Measurements from ENCODE around the gene PLA2G4E. TPM values are rescaled to one million over a fixed set of nuclear protein-coding genes. Genes with fewer than 3 reads are reported as not detected.

Gene PLA2G4E
- total and polyA plus RNA-seq, 2 donors: 0.05 to 0.62 TPM

GRCh38 chr15:41961001-41961518 lies 59.8 kb downstream of the PLA2G4E start:
- Histone ChIP-seq H3K4me1 (ENCODE audit: control insufficient read depth in 2 of 2, insufficient read depth in 2 of 2, low read length in 2 of 2) (no peaks in the 10 kb centered on the region), H3K4me3 (ENCODE audit: low read length in 2 of 2) (no peak overlapping the region), H3K36me3 (ENCODE audit: control insufficient read depth in 2 of 2, insufficient read depth in 2 of 2, low read length in 1 of 2) (no peaks in the 10 kb centered on the region), H3K27me3 (ENCODE audit: control insufficient read depth in 2 of 2, insufficient read depth in 1 of 2, low read length in 1 of 2) (no peaks in the 10 kb centered on the region), H3K27ac (ENCODE audit: low read depth in 1 of 2, low read length in 1 of 2) (no peak overlapping the region), H3K9me3 (ENCODE audit: control insufficient read depth in 2 of 2, insufficient read depth in 1 of 2, low read length in 1 of 2) (no peaks in the 10 kb centered on the region)
- 91% methylated on average over 2 of the region's 2 CpGs for WGBS
- DNase-seq (ENCODE audit: low read depth in 6 of 9, low spot score in 9 of 9): no peak

DNA sequence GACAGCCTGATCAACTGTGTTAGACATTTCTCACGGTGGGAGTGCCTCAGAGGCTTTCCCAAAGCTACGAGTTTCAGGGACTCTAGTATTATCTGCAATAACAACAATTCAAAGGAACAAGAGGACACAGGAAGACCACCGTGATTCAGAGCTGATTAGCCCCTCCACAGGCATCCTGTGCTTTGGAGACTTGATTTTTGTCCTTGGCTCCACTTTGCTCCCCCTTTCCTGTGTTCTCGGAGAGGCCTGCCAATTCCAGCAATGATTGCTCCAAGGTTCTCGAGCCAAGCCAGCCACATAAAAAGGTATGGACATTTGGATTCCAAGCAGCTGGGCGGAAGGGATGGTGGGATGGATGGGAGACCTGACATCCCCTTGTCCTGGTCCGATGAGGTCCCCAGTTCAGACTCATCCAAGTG lies 62.8 kb downstream of the PLA2G4E start:
- 96% methylated on average over 7 of the region's 7 CpGs for WGBS
- no peak overlapping the region for H3K27ac ChIP-seq (ENCODE audit: low read depth in 1 of 2, low read length in 1 of 2)
- no peak for DNase-seq (ENCODE audit: low read depth in 6 of 9, low spot score in 9 of 9)

DNA sequence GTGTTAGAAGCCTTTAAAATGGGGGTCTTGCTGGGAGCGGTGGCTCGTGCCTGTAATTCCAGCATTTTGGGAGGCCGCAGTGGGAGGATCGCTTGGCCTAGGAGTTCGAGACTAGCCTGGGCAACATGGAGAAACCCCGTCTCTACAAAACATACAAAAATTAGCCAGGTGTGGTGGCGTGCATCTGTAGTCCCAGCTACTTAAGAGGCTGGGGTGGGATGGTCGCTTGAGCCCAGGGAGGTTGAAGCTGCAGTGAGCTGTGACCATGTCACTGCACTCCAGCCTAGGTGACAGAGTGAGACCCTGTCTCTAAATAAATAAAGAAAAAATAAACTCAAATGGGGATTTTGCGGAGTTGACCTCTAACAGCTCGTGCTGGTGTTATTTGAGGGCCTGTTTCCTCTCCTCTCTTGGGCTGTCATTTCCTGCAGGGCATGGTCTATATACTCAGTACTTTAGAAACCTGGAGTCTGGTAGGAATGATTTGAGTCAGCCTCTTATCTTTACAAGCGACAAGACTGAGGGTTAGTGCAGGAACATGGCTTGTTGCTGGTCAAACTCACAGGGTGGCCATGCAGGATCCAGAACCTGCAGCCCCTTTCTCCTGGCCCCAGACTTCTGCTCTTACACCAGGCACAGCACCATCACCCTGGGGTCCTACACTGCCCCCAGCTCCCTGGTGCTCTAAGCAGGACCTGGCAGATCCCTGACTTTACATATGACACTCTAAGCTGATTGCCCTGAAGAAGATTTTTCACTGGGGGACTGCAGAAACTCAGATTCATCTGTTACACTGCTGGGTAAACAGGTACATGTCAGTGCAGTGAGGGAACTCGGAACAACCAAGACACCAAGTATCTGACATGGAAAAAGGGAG lies 63.6 kb downstream of the PLA2G4E start:
- 92% methylated on average over 12 of the region's 12 CpGs for WGBS
- H3K27ac ChIP-seq (ENCODE audit: low read depth in 1 of 2, low read length in 1 of 2): no peak overlapping the region
- no peaks in the 10 kb centered on the region for H3K4me1 ChIP-seq (ENCODE audit: control insufficient read depth in 2 of 2, insufficient read depth in 2 of 2, low read length in 2 of 2)
- no peak overlapping the region for H3K4me3 ChIP-seq (ENCODE audit: low read length in 2 of 2)
- H3K36me3 ChIP-seq (ENCODE audit: control insufficient read depth in 2 of 2, insufficient read depth in 2 of 2, low read length in 1 of 2): no peaks in the 10 kb centered on the region
- no peaks in the 10 kb centered on the region for H3K27me3 ChIP-seq (ENCODE audit: control insufficient read depth in 2 of 2, insufficient read depth in 1 of 2, low read length in 1 of 2)
- DNase-seq (ENCODE audit: low read depth in 6 of 9, low spot score in 9 of 9): no peak
- no peaks in the 10 kb centered on the region for H3K9me3 ChIP-seq (ENCODE audit: control insufficient read depth in 2 of 2, insufficient read depth in 1 of 2, low read length in 1 of 2)

More for the DNA sequence above, 62.8 kb downstream of the PLA2G4E start:
- no peaks in the 10 kb centered on the region for H3K36me3 ChIP-seq (ENCODE audit: control insufficient read depth in 2 of 2, insufficient read depth in 2 of 2, low read length in 1 of 2)
- no peaks in the 10 kb centered on the region for H3K4me1 ChIP-seq (ENCODE audit: control insufficient read depth in 2 of 2, insufficient read depth in 2 of 2, low read length in 2 of 2)
- no peaks in the 10 kb centered on the region for H3K27me3 ChIP-seq (ENCODE audit: control insufficient read depth in 2 of 2, insufficient read depth in 1 of 2, low read length in 1 of 2)
- H3K4me3 ChIP-seq (ENCODE audit: low read length in 2 of 2): no peak overlapping the region
- H3K9me3 ChIP-seq (ENCODE audit: control insufficient read depth in 2 of 2, insufficient read depth in 1 of 2, low read length in 1 of 2): no peaks in the 10 kb centered on the region

GRCh38 chr15:41955807-41956525 lies 64.9 kb downstream of the PLA2G4E start:
- no peaks in the 10 kb centered on the region for H3K9me3 ChIP-seq (ENCODE audit: control insufficient read depth in 2 of 2, insufficient read depth in 1 of 2, low read length in 1 of 2)
- H3K4me3 ChIP-seq (ENCODE audit: low read length in 2 of 2): no peak overlapping the region
- no peak for DNase-seq (ENCODE audit: low read depth in 6 of 9, low spot score in 9 of 9)
- no peaks in the 10 kb centered on the region for H3K27me3 ChIP-seq (ENCODE audit: control insufficient read depth in 2 of 2, insufficient read depth in 1 of 2, low read length in 1 of 2)
- WGBS: 95% methylated on average over 21 of the region's 21 CpGs
- H3K27ac ChIP-seq (ENCODE audit: low read depth in 1 of 2, low read length in 1 of 2): no peak overlapping the region
- no peaks in the 10 kb centered on the region for H3K4me1 ChIP-seq (ENCODE audit: control insufficient read depth in 2 of 2, insufficient read depth in 2 of 2, low read length in 2 of 2)
- no peaks in the 10 kb centered on the region for H3K36me3 ChIP-seq (ENCODE audit: control insufficient read depth in 2 of 2, insufficient read depth in 2 of 2, low read length in 1 of 2)

- Histone ChIP-seq H3K4me3 (ENCODE audit: low read length in 2 of 2) (no peak overlapping the region), H3K27ac (ENCODE audit: low read depth in 1 of 2, low read length in 1 of 2) (no peak overlapping the region), H3K9me3 (ENCODE audit: control insufficient read depth in 2 of 2, insufficient read depth in 1 of 2, low read length in 1 of 2) (no peaks in the 10 kb centered on the region), H3K27me3 (ENCODE audit: control insufficient read depth in 2 of 2, insufficient read depth in 1 of 2, low read length in 1 of 2) (no peaks in the 10 kb centered on the region), H3K36me3 (ENCODE audit: control insufficient read depth in 2 of 2, insufficient read depth in 2 of 2, low read length in 1 of 2) (no peaks in the 10 kb centered on the region), H3K4me1 (ENCODE audit: control insufficient read depth in 2 of 2, insufficient read depth in 2 of 2, low read length in 2 of 2) (no peaks in the 10 kb centered on the region)
- WGBS: 96% methylated on average over 7 of the region's 7 CpGs
- DNase-seq (ENCODE audit: low read depth in 6 of 9, low spot score in 9 of 9): no peak
Observed at GRCh38 chr15:41955100-41955499, 65.7 kb downstream of the PLA2G4E start.

GRCh38 chr15:41954036-41954435 lies 66.8 kb downstream of the PLA2G4E start:
- no peaks in the 10 kb centered on the region for H3K4me1 ChIP-seq (ENCODE audit: control insufficient read depth in 2 of 2, insufficient read depth in 2 of 2, low read length in 2 of 2)

GRCh38 chr15:41952013-41952563 lies 68.8 kb downstream of the PLA2G4E start:
- 96% methylated on average over 12 of the region's 12 CpGs for WGBS
- DNase-seq (ENCODE audit: low read depth in 6 of 9, low spot score in 9 of 9): no peak
- Histone ChIP-seq H3K27ac (ENCODE audit: low read depth in 1 of 2, low read length in 1 of 2) (no peak overlapping the region), H3K36me3 (ENCODE audit: control insufficient read depth in 2 of 2, insufficient read depth in 2 of 2, low read length in 1 of 2) (no peaks in the 10 kb centered on the region), H3K4me3 (ENCODE audit: low read length in 2 of 2) (no peak overlapping the region), H3K9me3 (ENCODE audit: control insufficient read depth in 2 of 2, insufficient read depth in 1 of 2, low read length in 1 of 2) (no peaks in the 10 kb centered on the region), H3K4me1 (ENCODE audit: control insufficient read depth in 2 of 2, insufficient read depth in 2 of 2, low read length in 2 of 2) (no peaks in the 10 kb centered on the region), H3K27me3 (ENCODE audit: control insufficient read depth in 2 of 2, insufficient read depth in 1 of 2, low read length in 1 of 2) (no peaks in the 10 kb centered on the region)

More at GRCh38 chr15:41954036-41954435, 66.8 kb downstream of the PLA2G4E start:
- Histone ChIP-seq H3K4me3 (ENCODE audit: low read length in 2 of 2) (no peak overlapping the region), H3K9me3 (ENCODE audit: control insufficient read depth in 2 of 2, insufficient read depth in 1 of 2, low read length in 1 of 2) (no peaks in the 10 kb centered on the region), H3K27ac (ENCODE audit: low read depth in 1 of 2, low read length in 1 of 2) (no peak overlapping the region), H3K36me3 (ENCODE audit: control insufficient read depth in 2 of 2, insufficient read depth in 2 of 2, low read length in 1 of 2) (no peaks in the 10 kb centered on the region), H3K27me3 (ENCODE audit: control insufficient read depth in 2 of 2, insufficient read depth in 1 of 2, low read length in 1 of 2) (no peaks in the 10 kb centered on the region)
- 95% methylated on average over 6 of the region's 6 CpGs for WGBS
- DNase-seq (ENCODE audit: low read depth in 6 of 9, low spot score in 9 of 9): no peak

GRCh38 chr15:41951571-41951970 lies 69.3 kb downstream of the PLA2G4E start:
- H3K36me3 ChIP-seq (ENCODE audit: control insufficient read depth in 2 of 2, insufficient read depth in 2 of 2, low read length in 1 of 2): no peaks in the 10 kb centered on the region
- no peaks in the 10 kb centered on the region for H3K4me1 ChIP-seq (ENCODE audit: control insufficient read depth in 2 of 2, insufficient read depth in 2 of 2, low read length in 2 of 2)
- H3K4me3 ChIP-seq (ENCODE audit: low read length in 2 of 2): no peak overlapping the region
- no peak overlapping the region for H3K27ac ChIP-seq (ENCODE audit: low read depth in 1 of 2, low read length in 1 of 2)
- 71% methylated on average over 2 of the region's 2 CpGs for WGBS
- DNase-seq (ENCODE audit: low read depth in 6 of 9, low spot score in 9 of 9): no peak
- no peaks in the 10 kb centered on the region for H3K27me3 ChIP-seq (ENCODE audit: control insufficient read depth in 2 of 2, insufficient read depth in 1 of 2, low read length in 1 of 2)
- H3K9me3 ChIP-seq (ENCODE audit: control insufficient read depth in 2 of 2, insufficient read depth in 1 of 2, low read length in 1 of 2): no peaks in the 10 kb centered on the region

DNA sequence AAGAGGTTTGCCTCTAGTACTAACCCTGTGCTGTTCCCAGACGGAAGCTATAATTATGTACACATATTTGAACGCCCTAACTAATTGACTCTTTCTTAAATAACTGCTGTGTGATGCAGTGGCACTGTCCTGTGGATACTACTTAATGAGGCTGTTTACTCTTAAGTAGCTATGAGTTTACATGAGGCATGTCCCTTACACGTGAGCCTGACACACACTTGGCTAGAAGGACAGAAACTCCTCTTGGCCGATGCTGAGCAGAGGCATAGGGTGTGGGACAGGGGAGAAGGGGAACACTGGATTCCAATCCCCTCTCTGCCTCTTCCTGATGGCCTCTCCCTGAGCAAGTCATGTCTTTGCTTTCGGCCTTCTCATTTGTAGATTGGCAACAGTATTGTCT lies 70.4 kb downstream of the PLA2G4E start:
- Histone ChIP-seq H3K36me3 (ENCODE audit: control insufficient read depth in 2 of 2, insufficient read depth in 2 of 2, low read length in 1 of 2) (no peaks in the 10 kb centered on the region), H3K4me1 (ENCODE audit: control insufficient read depth in 2 of 2, insufficient read depth in 2 of 2, low read length in 2 of 2) (no peaks in the 10 kb centered on the region)
- WGBS: 98% methylated on average over 5 of the region's 5 CpGs

More for the DNA sequence above, 70.4 kb downstream of the PLA2G4E start:
- no peak overlapping the region for H3K4me3 ChIP-seq (ENCODE audit: low read length in 2 of 2)
- H3K27ac ChIP-seq (ENCODE audit: low read depth in 1 of 2, low read length in 1 of 2): no peak overlapping the region
- no peak for DNase-seq (ENCODE audit: low read depth in 6 of 9, low spot score in 9 of 9)
- no peaks in the 10 kb centered on the region for H3K9me3 ChIP-seq (ENCODE audit: control insufficient read depth in 2 of 2, insufficient read depth in 1 of 2, low read length in 1 of 2)
- no peaks in the 10 kb centered on the region for H3K27me3 ChIP-seq (ENCODE audit: control insufficient read depth in 2 of 2, insufficient read depth in 1 of 2, low read length in 1 of 2)

Data from thymus (tissue), 11 donors.